DOHH2 (cell line): Measurements from ENCODE around the gene ANAPC16.
A peak's percentile ranks its signal among the peaks of the same experiment; 100 is the strongest.

ENCODE experiments used
- H3F3A ChIP-seq: fragments of 200-600 bp; sonication (generic), shearing (Covaris generic); 2 replicates; pipeline ENCODE4 v1.6.0; 2016; ENCODE audit warnings: antibody characterized with exemption, mild to moderate bottlenecking; ENCODE audit not compliant: control insufficient read depth, insufficient read depth
- H3K27ac ChIP-seq: fragments of 200-600 bp; sonication (generic); 2 replicates; pipeline ENCODE4 v1.5.1; 2014; ENCODE audit warnings: low read depth, mild to moderate bottlenecking, low read length, moderate library complexity
- H3K27me3 ChIP-seq: fragments of 200-600 bp; sonication (generic); 2 replicates; pipeline ENCODE4 v1.6.1; 2014; ENCODE audit warnings: mild to moderate bottlenecking, low read length, mixed read lengths; ENCODE audit not compliant: control insufficient read depth
- H3K36me3 ChIP-seq: fragments of 200-600 bp; sonication (generic); 2 replicates; pipeline ENCODE4 v1.6.1; 2014; ENCODE audit warnings: mild to moderate bottlenecking, low read length, moderate library complexity, mixed read lengths; ENCODE audit not compliant: control insufficient read depth
- H3K4me1 ChIP-seq: fragments of 200-600 bp; sonication (generic); 2 replicates; pipeline ENCODE4 v1.6.1; 2014; ENCODE audit warnings: mild to moderate bottlenecking, low read length, mixed read lengths; ENCODE audit not compliant: control insufficient read depth
- H3K4me2 ChIP-seq: fragments of 200-600 bp; sonication (generic); 2 replicates; pipeline ENCODE4 v1.6.0; 2014; ENCODE audit warnings: mild to moderate bottlenecking, low read length, moderate library complexity
- H3K4me3 ChIP-seq: fragments of 200-600 bp; sonication (generic); 2 replicates; pipeline ENCODE4 v1.5.1; 2014; ENCODE audit warnings: mild to moderate bottlenecking, low read length, mixed read lengths
- H3K79me2 ChIP-seq: fragments of 200-600 bp; sonication (generic); 2 replicates; pipeline ENCODE4 v1.6.1; 2014; ENCODE audit warnings: mild to moderate bottlenecking, low read length, mixed read lengths; ENCODE audit not compliant: control insufficient read depth
- H3K9me2 ChIP-seq: fragments of 200-600 bp; sonication (generic); replicated peaks from 2 replicates; pipeline ENCODE4 v1.6.1; 2014; ENCODE audit warnings: mild to moderate bottlenecking, low read length, mixed read lengths; ENCODE audit not compliant: control insufficient read depth
- H3K9me3 ChIP-seq: fragments of 200-600 bp; sonication (generic); 2 replicates; pipeline ENCODE4 v1.6.1; 2014; ENCODE audit warnings: antibody characterized with exemption, low read length, mixed read lengths; ENCODE audit not compliant: control insufficient read depth, insufficient read depth
- H4K20me1 ChIP-seq: fragments of 200-600 bp; sonication (generic); 2 replicates; pipeline ENCODE4 v1.6.0; 2014; ENCODE audit warnings: low read depth, mild to moderate bottlenecking, antibody characterized with exemption, low read length, moderate library complexity; ENCODE audit not compliant: control insufficient read depth, insufficient read depth
- CTCF ChIP-seq: fragments of 200-600 bp; sonication (generic); IDR thresholded peaks from one replicate; pipeline ENCODE4 v1.5.1; 2014; ENCODE audit warnings: antibody characterized with exemption, mild to moderate bottlenecking, low read depth, low read length; ENCODE audit not compliant: poor library complexity, severe bottlenecking
- EZH2phosphoT487 ChIP-seq: fragments of 200-600 bp; sonication (generic); IDR thresholded peaks from 2 replicates; pipeline ENCODE4 v1.6.1; 2017; ENCODE audit warnings: borderline replicate concordance, mild to moderate bottlenecking, antibody characterized with exemption, low read length, moderate library complexity, mixed read lengths

The ANAPC16 gene

GRCh38 chr10:72257051-72257892, 41.5 kb downstream of the ANAPC16 start:
- H3K4me3 ChIP-seq = peak overlapping the region; percentile 19
- peaks cover 23% of the 10 kb centered on the region for H3F3A ChIP-seq
- H3K27ac ChIP-seq = peak overlapping the region; percentile 26; the same call in 1 of the 2 replicates
- peak overlapping the region; percentile 63 for H3K4me2 ChIP-seq
- TF ChIP-seq EZH2phosphoT487 (no peak), CTCF (no peak)
- no peaks in the 10 kb centered on the region for H3K36me3 ChIP-seq
- H3K27me3 ChIP-seq = no peaks in the 10 kb centered on the region
- H3K9me2 ChIP-seq = no peaks in the 10 kb centered on the region
- peaks cover 85% of the 10 kb centered on the region for H3K4me1 ChIP-seq
- H3K79me2 ChIP-seq = no peaks in the 10 kb centered on the region
- H4K20me1 ChIP-seq = no peaks in the 10 kb centered on the region
- no peaks in the 10 kb centered on the region for H3K9me3 ChIP-seq

GRCh38 chr10:72258617-72259016, 42.8 kb downstream of the ANAPC16 start:
- Histone ChIP-seq H3K9me3 (no peaks in the 10 kb centered on the region), H3K4me2 (0 out of 2 replicates have a peak overlapping the region, but pooled peaks have one; percentile 99), H3F3A (peaks cover 21% of the 10 kb centered on the region), H3K4me1 (peaks cover 92% of the 10 kb centered on the region), H4K20me1 (no peaks in the 10 kb centered on the region), H3K4me3 (no peak overlapping the region), H3K36me3 (no peaks in the 10 kb centered on the region), H3K27ac (no peak overlapping the region), H3K79me2 (no peaks in the 10 kb centered on the region), H3K27me3 (no peaks in the 10 kb centered on the region), H3K9me2 (no peaks in the 10 kb centered on the region)
- TF ChIP-seq EZH2phosphoT487 = no peak
- no peak for TF ChIP-seq CTCF

- Histone ChIP-seq H3K9me2 (no peaks in the 10 kb centered on the region), H3K27ac (peak overlapping the region; percentile 94), H3K9me3 (no peaks in the 10 kb centered on the region), H3K4me3 (peak overlapping the region; percentile 74), H3K27me3 (no peaks in the 10 kb centered on the region), H3K4me2 (peak overlapping the region; percentile 99), H3K36me3 (no peaks in the 10 kb centered on the region), H3F3A (peaks cover 24% of the 10 kb centered on the region), H3K79me2 (no peaks in the 10 kb centered on the region), H4K20me1 (no peaks in the 10 kb centered on the region), H3K4me1 (peaks cover 97% of the 10 kb centered on the region)
- no peak for TF ChIP-seq CTCF
These were observed 43.9 kb downstream of the ANAPC16 start for GRCh38 chr10:72259491-72260238.
